PFSK-1 (cell line): ENCODE results near the gene RFC2.

ENCODE experiments used
- FOXP2 ChIP-seq: optimal IDR thresholded peaks from 2 replicates; pipeline ENCODE3; 2011; ENCODE audit warnings: borderline replicate concordance, control low read depth, inconsistent platforms; ENCODE audit not compliant: insufficient read depth; ENCODE audit errors: extremely low read length, extremely low read depth
- POLR2AphosphoS5 ChIP-seq: IDR thresholded peaks from 2 replicates; pipeline ENCODE4 v1.6.1; 2012; ENCODE audit warnings: low read depth, mild to moderate bottlenecking, control low read depth, low read length, moderate library complexity
- REST ChIP-seq, 2 experiments: IDR thresholded peaks; 2 replicates each; pipeline versions ENCODE4 v1.6.1 to v1.8.0; 2011 to 2012; ENCODE audit warnings: low read depth in 2 of 2, low read length in 2 of 2, control low read depth in 1 of 2, inconsistent platforms in 1 of 2, mild to moderate bottlenecking in 1 of 2, moderate library complexity in 1 of 2; ENCODE audit not compliant: insufficient read depth in 1 of 2
- SIN3A ChIP-seq: IDR thresholded peaks from 2 replicates; pipeline ENCODE4 v1.6.1; 2012; ENCODE audit warnings: mild to moderate bottlenecking, low read length, moderate library complexity, borderline replicate concordance; ENCODE audit not compliant: insufficient read depth
- TAF1 ChIP-seq: IDR thresholded peaks from 2 replicates; pipeline ENCODE4 v1.6.1; 2012; ENCODE audit warnings: low read length, control low read depth, borderline replicate concordance; ENCODE audit not compliant: insufficient read depth

Gene RFC2

GRCh38 chr7:74253331-74253730, 868 bp downstream of the RFC2 start:
- TF ChIP-seq FOXP2 (no peak), REST (IDR thresholded peaks at IDR 0.05; ENCODE audit: insufficient read depth in 1 of 2, low read depth in 2 of 2, low read length in 2 of 2) (no peak), TAF1 (no peak), SIN3A (no peak), POLR2AphosphoS5 (no peak)

- TF ChIP-seq REST (IDR thresholded peaks at IDR 0.05; ENCODE audit: insufficient read depth in 1 of 2, low read depth in 2 of 2, low read length in 2 of 2) (no peak), FOXP2 (no peak), SIN3A (no peak), POLR2AphosphoS5 (no peak), TAF1 (no peak)
These were observed 1.3 kb downstream of the RFC2 start for GRCh38 chr7:74252893-74253292.

GRCh38 chr7:74248156-74248555, 6.0 kb downstream of the RFC2 start:
- no peak for TF ChIP-seq REST (IDR thresholded peaks at IDR 0.05; ENCODE audit: insufficient read depth in 1 of 2, low read depth in 2 of 2, low read length in 2 of 2)
- no peak for TF ChIP-seq TAF1
- TF ChIP-seq SIN3A = no peak
- no peak for TF ChIP-seq FOXP2
- TF ChIP-seq POLR2AphosphoS5 = no peak

GRCh38 chr7:74246497-74246896, 7.7 kb downstream of the RFC2 start:
- no peak for TF ChIP-seq REST (IDR thresholded peaks at IDR 0.05; ENCODE audit: insufficient read depth in 1 of 2, low read depth in 2 of 2, low read length in 2 of 2)
- TF ChIP-seq POLR2AphosphoS5 = no peak
- no peak for TF ChIP-seq FOXP2
- TF ChIP-seq SIN3A = no peak
- no peak for TF ChIP-seq TAF1

GRCh38 chr7:74242122-74242443, 12.1 kb downstream of the RFC2 start:
- no peak for TF ChIP-seq REST (IDR thresholded peaks at IDR 0.05; ENCODE audit: insufficient read depth in 1 of 2, low read depth in 2 of 2, low read length in 2 of 2)
- no peak for TF ChIP-seq POLR2AphosphoS5
- no peak for TF ChIP-seq FOXP2
- no peak for TF ChIP-seq TAF1
